HG02623 (cell line): ENCODE measurements around the gene CASP12.

Experiments
- ATAC-seq: cut with Tn5 transposase; IDR thresholded peaks from one replicate; pipeline ENCODE4 v1.9.1; 2021; ENCODE audit warnings: moderate library complexity; ENCODE audit not compliant: unreplicated experiment

The CASP12 gene

GRCh38 chr11:104841185-104841584, 57.1 kb downstream of the CASP12 start:
- ATAC-seq = no peak

- no peak for ATAC-seq
These were observed 60.2 kb downstream of the CASP12 start for GRCh38 chr11:104837969-104838639.

GRCh38 chr11:104836691-104837090, 61.6 kb downstream of the CASP12 start:
- no peak for ATAC-seq
